ENCODE results near the gene PCK2. TPM values are rescaled to one million over a fixed set of nuclear protein-coding genes. Genes with fewer than 3 reads are reported as not detected.

The PCK2 gene
- total and polyA plus RNA-seq, 2 of the 8 experiments (the other 6 are each of a cell fraction or from before 2014, with no cell fraction given) = 81.9 to 115 TPM

DNA sequence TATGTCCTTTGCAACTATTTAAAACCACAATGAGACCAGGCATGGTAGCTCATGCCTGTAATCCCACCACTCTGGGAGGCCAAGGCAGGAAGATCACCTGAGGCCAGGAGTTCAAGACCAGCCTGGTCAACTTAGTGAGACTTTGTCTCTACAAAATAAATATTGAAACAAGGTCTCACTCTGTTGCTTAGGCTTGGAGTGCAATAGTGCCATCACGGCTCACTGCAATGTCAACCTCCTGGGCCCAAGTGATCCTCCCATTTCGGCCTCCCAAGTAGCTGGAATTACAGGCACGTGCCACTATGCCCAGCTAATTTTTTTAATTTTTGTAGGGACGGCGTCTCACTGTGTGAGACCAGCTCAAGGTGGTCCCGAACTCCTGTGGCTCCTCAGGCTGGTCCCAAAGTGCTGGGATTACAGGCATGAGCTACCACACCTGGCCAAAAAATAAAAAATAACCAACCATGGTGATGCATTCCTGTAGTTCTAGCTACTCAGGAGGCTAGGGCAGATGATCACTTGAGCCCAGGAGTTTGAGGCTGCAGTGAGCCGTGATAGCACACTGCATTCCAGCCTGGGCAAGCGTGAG is 35.4 kb downstream of the PCK2 start (continued):
- TF ChIP-seq, protein P1, sequence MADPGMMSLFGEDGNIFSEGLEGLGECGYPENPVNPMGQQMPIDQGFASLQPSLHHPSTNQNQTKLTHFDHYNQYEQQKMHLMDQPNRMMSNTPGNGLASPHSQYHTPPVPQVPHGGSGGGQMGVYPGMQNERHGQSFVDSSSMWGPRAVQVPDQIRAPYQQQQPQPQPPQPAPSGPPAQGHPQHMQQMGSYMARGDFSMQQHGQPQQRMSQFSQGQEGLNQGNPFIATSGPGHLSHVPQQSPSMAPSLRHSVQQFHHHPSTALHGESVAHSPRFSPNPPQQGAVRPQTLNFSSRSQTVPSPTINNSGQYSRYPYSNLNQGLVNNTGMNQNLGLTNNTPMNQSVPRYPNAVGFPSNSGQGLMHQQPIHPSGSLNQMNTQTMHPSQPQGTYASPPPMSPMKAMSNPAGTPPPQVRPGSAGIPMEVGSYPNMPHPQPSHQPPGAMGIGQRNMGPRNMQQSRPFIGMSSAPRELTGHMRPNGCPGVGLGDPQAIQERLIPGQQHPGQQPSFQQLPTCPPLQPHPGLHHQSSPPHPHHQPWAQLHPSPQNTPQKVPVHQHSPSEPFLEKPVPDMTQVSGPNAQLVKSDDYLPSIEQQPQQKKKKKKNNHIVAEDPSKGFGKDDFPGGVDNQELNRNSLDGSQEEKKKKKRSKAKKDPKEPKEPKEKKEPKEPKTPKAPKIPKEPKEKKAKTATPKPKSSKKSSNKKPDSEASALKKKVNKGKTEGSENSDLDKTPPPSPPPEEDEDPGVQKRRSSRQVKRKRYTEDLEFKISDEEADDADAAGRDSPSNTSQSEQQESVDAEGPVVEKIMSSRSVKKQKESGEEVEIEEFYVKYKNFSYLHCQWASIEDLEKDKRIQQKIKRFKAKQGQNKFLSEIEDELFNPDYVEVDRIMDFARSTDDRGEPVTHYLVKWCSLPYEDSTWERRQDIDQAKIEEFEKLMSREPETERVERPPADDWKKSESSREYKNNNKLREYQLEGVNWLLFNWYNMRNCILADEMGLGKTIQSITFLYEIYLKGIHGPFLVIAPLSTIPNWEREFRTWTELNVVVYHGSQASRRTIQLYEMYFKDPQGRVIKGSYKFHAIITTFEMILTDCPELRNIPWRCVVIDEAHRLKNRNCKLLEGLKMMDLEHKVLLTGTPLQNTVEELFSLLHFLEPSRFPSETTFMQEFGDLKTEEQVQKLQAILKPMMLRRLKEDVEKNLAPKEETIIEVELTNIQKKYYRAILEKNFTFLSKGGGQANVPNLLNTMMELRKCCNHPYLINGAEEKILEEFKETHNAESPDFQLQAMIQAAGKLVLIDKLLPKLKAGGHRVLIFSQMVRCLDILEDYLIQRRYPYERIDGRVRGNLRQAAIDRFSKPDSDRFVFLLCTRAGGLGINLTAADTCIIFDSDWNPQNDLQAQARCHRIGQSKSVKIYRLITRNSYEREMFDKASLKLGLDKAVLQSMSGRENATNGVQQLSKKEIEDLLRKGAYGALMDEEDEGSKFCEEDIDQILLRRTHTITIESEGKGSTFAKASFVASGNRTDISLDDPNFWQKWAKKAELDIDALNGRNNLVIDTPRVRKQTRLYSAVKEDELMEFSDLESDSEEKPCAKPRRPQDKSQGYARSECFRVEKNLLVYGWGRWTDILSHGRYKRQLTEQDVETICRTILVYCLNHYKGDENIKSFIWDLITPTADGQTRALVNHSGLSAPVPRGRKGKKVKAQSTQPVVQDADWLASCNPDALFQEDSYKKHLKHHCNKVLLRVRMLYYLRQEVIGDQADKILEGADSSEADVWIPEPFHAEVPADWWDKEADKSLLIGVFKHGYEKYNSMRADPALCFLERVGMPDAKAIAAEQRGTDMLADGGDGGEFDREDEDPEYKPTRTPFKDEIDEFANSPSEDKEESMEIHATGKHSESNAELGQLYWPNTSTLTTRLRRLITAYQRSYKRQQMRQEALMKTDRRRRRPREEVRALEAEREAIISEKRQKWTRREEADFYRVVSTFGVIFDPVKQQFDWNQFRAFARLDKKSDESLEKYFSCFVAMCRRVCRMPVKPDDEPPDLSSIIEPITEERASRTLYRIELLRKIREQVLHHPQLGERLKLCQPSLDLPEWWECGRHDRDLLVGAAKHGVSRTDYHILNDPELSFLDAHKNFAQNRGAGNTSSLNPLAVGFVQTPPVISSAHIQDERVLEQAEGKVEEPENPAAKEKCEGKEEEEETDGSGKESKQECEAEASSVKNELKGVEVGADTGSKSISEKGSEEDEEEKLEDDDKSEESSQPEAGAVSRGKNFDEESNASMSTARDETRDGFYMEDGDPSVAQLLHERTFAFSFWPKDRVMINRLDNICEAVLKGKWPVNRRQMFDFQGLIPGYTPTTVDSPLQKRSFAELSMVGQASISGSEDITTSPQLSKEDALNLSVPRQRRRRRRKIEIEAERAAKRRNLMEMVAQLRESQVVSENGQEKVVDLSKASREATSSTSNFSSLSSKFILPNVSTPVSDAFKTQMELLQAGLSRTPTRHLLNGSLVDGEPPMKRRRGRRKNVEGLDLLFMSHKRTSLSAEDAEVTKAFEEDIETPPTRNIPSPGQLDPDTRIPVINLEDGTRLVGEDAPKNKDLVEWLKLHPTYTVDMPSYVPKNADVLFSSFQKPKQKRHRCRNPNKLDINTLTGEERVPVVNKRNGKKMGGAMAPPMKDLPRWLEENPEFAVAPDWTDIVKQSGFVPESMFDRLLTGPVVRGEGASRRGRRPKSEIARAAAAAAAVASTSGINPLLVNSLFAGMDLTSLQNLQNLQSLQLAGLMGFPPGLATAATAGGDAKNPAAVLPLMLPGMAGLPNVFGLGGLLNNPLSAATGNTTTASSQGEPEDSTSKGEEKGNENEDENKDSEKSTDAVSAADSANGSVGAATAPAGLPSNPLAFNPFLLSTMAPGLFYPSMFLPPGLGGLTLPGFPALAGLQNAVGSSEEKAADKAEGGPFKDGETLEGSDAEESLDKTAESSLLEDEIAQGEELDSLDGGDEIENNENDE (IDR thresholded peaks at IDR 0.05; ENCODE audit: insufficient replicate concordance, low read length) = no peak
- TF ChIP-seq MAFK (IDR thresholded peaks at IDR 0.05; ENCODE audit: low read depth, low read length) (no peak), JUND (IDR thresholded peaks at IDR 0.05; ENCODE audit: low read length) (no peak), KDM1A (IDR thresholded peaks at IDR 0.05; ENCODE audit: borderline replicate concordance, low read length) (no peak), BACH1 (IDR thresholded peaks at IDR 0.05; ENCODE audit: low read length) (no peak), SP2 (IDR thresholded peaks at IDR 0.05; ENCODE audit: low read length) (no peak), FOSL1 (IDR thresholded peaks at IDR 0.05; ENCODE audit: insufficient read depth, low read depth, low read length) (no peak), SRF (IDR thresholded peaks at IDR 0.05; ENCODE audit: low read depth, low read length) (no peak)
- TF ChIP-seq, protein P2, sequence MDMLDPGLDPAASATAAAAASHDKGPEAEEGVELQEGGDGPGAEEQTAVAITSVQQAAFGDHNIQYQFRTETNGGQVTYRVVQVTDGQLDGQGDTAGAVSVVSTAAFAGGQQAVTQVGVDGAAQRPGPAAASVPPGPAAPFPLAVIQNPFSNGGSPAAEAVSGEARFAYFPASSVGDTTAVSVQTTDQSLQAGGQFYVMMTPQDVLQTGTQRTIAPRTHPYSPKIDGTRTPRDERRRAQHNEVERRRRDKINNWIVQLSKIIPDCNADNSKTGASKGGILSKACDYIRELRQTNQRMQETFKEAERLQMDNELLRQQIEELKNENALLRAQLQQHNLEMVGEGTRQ (IDR thresholded peaks at IDR 0.05; ENCODE audit: low read length) = no peak

Data from H1 (cell line).